Upper lobe of left lung (tissue), 4 donors: ENCODE data around the gene ATXN2.

Source experiments
- EP300 ChIP-seq, 4 donors: sonication (generic); formaldehyde crosslinking; IDR thresholded peaks; one replicate each; pipeline ENCODE4 v1.5.1; 2017; ENCODE audit warnings: antibody characterized with exemption in 4 of 4, control low read depth in 2 of 4
- POLR2A ChIP-seq, 4 donors: fragments of 450-650 bp; IDR thresholded peaks; one replicate each; pipeline ENCODE4 v1.5.1; 2016 to 2017; ENCODE audit warnings: antibody characterized with exemption in 4 of 4, mild to moderate bottlenecking in 2 of 4
- TF ChIP-seq, protein P1 (sequence below), 6 experiments: fragments of 450-650 bp in 4 of 6; fragments of 200-600 bp in 2 of 6; sonication (generic) in 2 of 6; IDR thresholded peaks; one replicate each; pipeline ENCODE4 v1.5.1; 2016 to 2019; ENCODE audit warnings: antibody characterized with exemption in 6 of 6

GRCh38 chr12:111636209-111636945 lies 37.3 kb upstream of the ATXN2 start:
- TF ChIP-seq, protein P1, sequence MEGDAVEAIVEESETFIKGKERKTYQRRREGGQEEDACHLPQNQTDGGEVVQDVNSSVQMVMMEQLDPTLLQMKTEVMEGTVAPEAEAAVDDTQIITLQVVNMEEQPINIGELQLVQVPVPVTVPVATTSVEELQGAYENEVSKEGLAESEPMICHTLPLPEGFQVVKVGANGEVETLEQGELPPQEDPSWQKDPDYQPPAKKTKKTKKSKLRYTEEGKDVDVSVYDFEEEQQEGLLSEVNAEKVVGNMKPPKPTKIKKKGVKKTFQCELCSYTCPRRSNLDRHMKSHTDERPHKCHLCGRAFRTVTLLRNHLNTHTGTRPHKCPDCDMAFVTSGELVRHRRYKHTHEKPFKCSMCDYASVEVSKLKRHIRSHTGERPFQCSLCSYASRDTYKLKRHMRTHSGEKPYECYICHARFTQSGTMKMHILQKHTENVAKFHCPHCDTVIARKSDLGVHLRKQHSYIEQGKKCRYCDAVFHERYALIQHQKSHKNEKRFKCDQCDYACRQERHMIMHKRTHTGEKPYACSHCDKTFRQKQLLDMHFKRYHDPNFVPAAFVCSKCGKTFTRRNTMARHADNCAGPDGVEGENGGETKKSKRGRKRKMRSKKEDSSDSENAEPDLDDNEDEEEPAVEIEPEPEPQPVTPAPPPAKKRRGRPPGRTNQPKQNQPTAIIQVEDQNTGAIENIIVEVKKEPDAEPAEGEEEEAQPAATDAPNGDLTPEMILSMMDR (IDR thresholded peaks at IDR 0.05), result no peak
- TF ChIP-seq EP300 (IDR thresholded peaks at IDR 0.05) (no peak), POLR2A (IDR thresholded peaks at IDR 0.05) (no peak)
